Sigmoid colon (tissue), 3 donors: Measurements from ENCODE around the gene CADM4.

Experiments
- POLR2A ChIP-seq, 2 donors: fragments of 450-650 bp; IDR thresholded peaks; one replicate each; pipeline ENCODE4 v1.6.1; 2016; ENCODE audit warnings: antibody characterized with exemption in 2 of 2, mild to moderate bottlenecking in 2 of 2, moderate library complexity in 2 of 2
- TF ChIP-seq, protein P1 (sequence below), 4 experiments: fragments of 450-650 bp in 3 of 4; fragments of 200-600 bp in 1 of 4; IDR thresholded peaks; one replicate each; pipeline ENCODE4 v1.5.1; 2016 to 2019; ENCODE audit warnings: antibody characterized with exemption in 4 of 4, mild to moderate bottlenecking in 3 of 4, moderate library complexity in 2 of 4

DNA sequence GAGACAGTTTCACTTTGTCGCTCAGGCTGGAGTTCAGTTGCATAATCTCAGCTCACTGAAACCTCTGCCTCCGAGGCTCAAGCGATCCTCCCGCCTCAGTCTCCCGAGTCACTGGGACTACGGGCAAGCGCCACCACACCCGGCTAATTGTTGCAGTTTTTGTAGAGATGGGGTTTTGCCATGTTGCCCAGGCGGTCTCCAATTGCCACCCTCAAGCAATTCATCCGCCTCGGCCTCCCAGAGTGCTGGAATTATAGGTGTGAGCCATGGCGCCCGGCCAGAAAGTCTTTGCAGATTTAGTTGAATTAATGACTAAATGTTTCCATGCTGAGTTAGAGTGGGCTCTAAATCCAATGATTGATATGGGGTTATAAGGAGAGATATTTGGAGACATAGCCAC lies 4.5 kb upstream of the CADM4 start:
- TF ChIP-seq, protein P1, sequence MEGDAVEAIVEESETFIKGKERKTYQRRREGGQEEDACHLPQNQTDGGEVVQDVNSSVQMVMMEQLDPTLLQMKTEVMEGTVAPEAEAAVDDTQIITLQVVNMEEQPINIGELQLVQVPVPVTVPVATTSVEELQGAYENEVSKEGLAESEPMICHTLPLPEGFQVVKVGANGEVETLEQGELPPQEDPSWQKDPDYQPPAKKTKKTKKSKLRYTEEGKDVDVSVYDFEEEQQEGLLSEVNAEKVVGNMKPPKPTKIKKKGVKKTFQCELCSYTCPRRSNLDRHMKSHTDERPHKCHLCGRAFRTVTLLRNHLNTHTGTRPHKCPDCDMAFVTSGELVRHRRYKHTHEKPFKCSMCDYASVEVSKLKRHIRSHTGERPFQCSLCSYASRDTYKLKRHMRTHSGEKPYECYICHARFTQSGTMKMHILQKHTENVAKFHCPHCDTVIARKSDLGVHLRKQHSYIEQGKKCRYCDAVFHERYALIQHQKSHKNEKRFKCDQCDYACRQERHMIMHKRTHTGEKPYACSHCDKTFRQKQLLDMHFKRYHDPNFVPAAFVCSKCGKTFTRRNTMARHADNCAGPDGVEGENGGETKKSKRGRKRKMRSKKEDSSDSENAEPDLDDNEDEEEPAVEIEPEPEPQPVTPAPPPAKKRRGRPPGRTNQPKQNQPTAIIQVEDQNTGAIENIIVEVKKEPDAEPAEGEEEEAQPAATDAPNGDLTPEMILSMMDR (IDR thresholded peaks at IDR 0.05) = no peak
- TF ChIP-seq POLR2A (IDR thresholded peaks at IDR 0.05) = no peak
